OCI-LY7 (cell line): ENCODE results near the gene ADAMTSL3. TPM values are rescaled to one million over a fixed set of nuclear protein-coding genes. Genes with fewer than 3 reads are reported as not detected.

Experiments
- BruUV-seq: library from RNA; stranded (reverse); fragments of 400-500 nt; replicated peaks from 2 replicates; lab custom pipeline; 2021; lab: Mats Ljungman, UMichigan
- CTCF ChIA-PET: fragments of 300-600 bp; sonication (Branson Sonifier 250); formaldehyde crosslinking; loops from one replicate; lab custom pipeline; 2022; ENCODE audit warnings: antibody characterized with exemption; ENCODE audit not compliant: unreplicated experiment; lab: Charles Lee
- POLR2A ChIA-PET: fragments of 300-600 bp; sonication (Branson Sonifier 250); formaldehyde crosslinking; loops from one replicate; lab custom pipeline; 2022; ENCODE audit warnings: antibody characterized with exemption; lab: Charles Lee
- DNase-seq: peaks from one replicate; pipeline ENCODE4 v3.0.0-alpha.2; 2015; ENCODE audit warnings: low spot score
- H2AFZ ChIP-seq: fragments of 200-600 bp; sonication (generic), shearing (Covaris generic); 2 replicates; pipeline ENCODE4 v1.6.1; 2014; ENCODE audit warnings: mild to moderate bottlenecking, antibody characterized with exemption, low read length, moderate library complexity
- H3K27ac ChIP-seq: fragments of 200-600 bp; sonication (generic); 2 replicates; pipeline ENCODE4 v1.5.1; 2014; ENCODE audit warnings: mixed run types, low read depth, mild to moderate bottlenecking, moderate library complexity, low read length, inconsistent platforms; ENCODE audit not compliant: poor library complexity, severe bottlenecking
- H3K36me3 ChIP-seq: fragments of 200-600 bp; sonication (generic); 2 replicates; pipeline ENCODE4 v1.6.1; 2014; ENCODE audit warnings: mild to moderate bottlenecking, antibody characterized with exemption, low read length, moderate library complexity, mixed read lengths; ENCODE audit not compliant: insufficient read depth
- H3K4me1 ChIP-seq: fragments of 200-600 bp; sonication (generic); 2 replicates; pipeline ENCODE4 v1.5.1; 2014; ENCODE audit warnings: mild to moderate bottlenecking, low read length; ENCODE audit not compliant: insufficient read depth, poor library complexity, severe bottlenecking
- H3K4me2 ChIP-seq: fragments of 200-600 bp; sonication (generic); 2 replicates; pipeline ENCODE4 v1.6.1; 2014; ENCODE audit warnings: mild to moderate bottlenecking, low read length
- H3K4me3 ChIP-seq: fragments of 200-600 bp; sonication (generic); 2 replicates; pipeline ENCODE4 v1.5.1; 2014; ENCODE audit warnings: mild to moderate bottlenecking, low read depth, low read length; ENCODE audit not compliant: poor library complexity, severe bottlenecking
- H3K79me2 ChIP-seq: fragments of 200-600 bp; sonication (generic); 2 replicates; pipeline ENCODE4 v1.6.1; 2016; ENCODE audit warnings: low read depth, mild to moderate bottlenecking, low read length, moderate library complexity, mixed read lengths; ENCODE audit not compliant: insufficient read depth
- H3K9me2 ChIP-seq: fragments of 200-600 bp; sonication (generic); 2 replicates; pipeline ENCODE4 v1.6.1; 2016; ENCODE audit warnings: mild to moderate bottlenecking, low read length, mixed read lengths; ENCODE audit not compliant: insufficient read depth
- H3K9me3 ChIP-seq: fragments of 200-600 bp; sonication (generic); 2 replicates; pipeline ENCODE4 v1.6.1; 2014; ENCODE audit warnings: mild to moderate bottlenecking, mixed run types, low read length, mixed read lengths
- H4K20me1 ChIP-seq: fragments of 200-600 bp; sonication (generic); 2 replicates; pipeline ENCODE4 v1.6.1; 2014; ENCODE audit warnings: mild to moderate bottlenecking, antibody characterized with exemption, low read length, moderate library complexity, mixed read lengths; ENCODE audit not compliant: insufficient read depth
- CTCF ChIP-seq: fragments of 200-600 bp; sonication (generic); conservative IDR thresholded peaks from 2 replicates; pipeline ENCODE4 v1.5.1; 2014; ENCODE audit warnings: mild to moderate bottlenecking, antibody characterized with exemption, low read length, moderate library complexity, mixed read lengths
- EZH2phosphoT487 ChIP-seq: fragments of 200-600 bp; sonication (generic); IDR thresholded peaks from 2 replicates; pipeline ENCODE4 v1.6.1; 2018; ENCODE audit warnings: low read depth, borderline replicate concordance, mild to moderate bottlenecking, mixed run types, antibody characterized with exemption, low read length, moderate library complexity, mixed read lengths
- intact Hi-C: fragments of 100-400 bp; cut with micrococcal nuclease; formaldehyde crosslinking; loops from one replicate; pipeline ENCODE4 v1.10.0; 2022; ENCODE audit not compliant: unreplicated experiment
- total RNA-seq, 2 experiments: library from RNA; depleted of rRNA in 1 of 2; stranded (reverse); fragments of >200 nt in 1 of 2; shearing (Covaris generic) in 1 of 2; gene quantifications; 2 replicates each; pipeline ENCODE4 v1.2.3, GENCODE V29; 2014 to 2022

The ADAMTSL3 gene
- total RNA-seq, 2 experiments from 2014 or later, result not detected

- Histone ChIP-seq H2AFZ (no peak overlapping the region), H3K4me1 (no peaks in the 10 kb centered on the region), H3K4me3 (no peak overlapping the region), H3K27ac (no peak overlapping the region), H3K9me3 (0 out of 2 replicates have a peak, but pooled peaks cover 8% of the 10 kb centered on the region), H3K36me3 (no peaks in the 10 kb centered on the region), H4K20me1 (no peaks in the 10 kb centered on the region), H3K4me2 (no peak overlapping the region), H3K9me2 (no peaks in the 10 kb centered on the region), H3K79me2 (no peaks in the 10 kb centered on the region)
- intact Hi-C loops, result no loop called here
- no peak for DNase-seq
- no TSS peak for BruUV-seq
- ChIA-PET CTCF (no interaction called here), POLR2A (interaction anchor here (0.6 kb wide), 1 partner anchor 41 kb away, joined by 3 read pairs; no protein-coding TSS in a partner anchor)
- TF ChIP-seq CTCF, result no peak
Observed at GRCh38 chr15:83670672-83671229, 16.8 kb downstream of the ADAMTSL3 start.

GRCh38 chr15:83671603-83672002 is 17.7 kb downstream of the ADAMTSL3 start:
- no peak for TF ChIP-seq EZH2phosphoT487
- TF ChIP-seq CTCF, result no peak
- H3K36me3 ChIP-seq, result no peaks in the 10 kb centered on the region
- ChIA-PET CTCF (no interaction called here), POLR2A (interaction anchor here (0.6 kb wide), 1 partner anchor 40 kb away, joined by 3 read pairs; no protein-coding TSS in a partner anchor)
- no peak overlapping the region for H2AFZ ChIP-seq
- H3K79me2 ChIP-seq, result no peaks in the 10 kb centered on the region
- H3K4me3 ChIP-seq, result no peak overlapping the region
- no peaks in the 10 kb centered on the region for H3K9me2 ChIP-seq
- intact Hi-C loops, result no loop called here
- H4K20me1 ChIP-seq, result no peaks in the 10 kb centered on the region
- no peak for DNase-seq
- no peak overlapping the region for H3K27ac ChIP-seq
- 0 out of 2 replicates have a peak, but pooled peaks cover 8% of the 10 kb centered on the region for H3K9me3 ChIP-seq
- no TSS peak for BruUV-seq
- no peaks in the 10 kb centered on the region for H3K4me1 ChIP-seq
- H3K4me2 ChIP-seq, result no peak overlapping the region

- no peaks in the 10 kb centered on the region for H3K9me2 ChIP-seq
- DNase-seq, result no peak
- ChIA-PET POLR2A (no interaction called here), CTCF (no interaction called here)
- H3K79me2 ChIP-seq, result no peaks in the 10 kb centered on the region
- no peak for TF ChIP-seq EZH2phosphoT487
- TF ChIP-seq CTCF, result no peak
- H3K4me1 ChIP-seq, result no peaks in the 10 kb centered on the region
- no peaks in the 10 kb centered on the region for H3K36me3 ChIP-seq
- intact Hi-C loops, result no loop called here
- no peak overlapping the region for H3K4me3 ChIP-seq
- BruUV-seq, result no TSS peak
- H3K9me3 ChIP-seq, result 0 out of 2 replicates have a peak, but pooled peaks cover 8% of the 10 kb centered on the region
- H3K27ac ChIP-seq, result no peak overlapping the region
- H2AFZ ChIP-seq, result no peak overlapping the region
- H4K20me1 ChIP-seq, result no peaks in the 10 kb centered on the region
- no peak overlapping the region for H3K4me2 ChIP-seq
Observed at GRCh38 chr15:83673385-83673784, 19.5 kb downstream of the ADAMTSL3 start.
